CD14-positive monocyte (primary cell): Measurements from ENCODE around the gene PRKAR1A. TPM values are rescaled to one million over a fixed set of nuclear protein-coding genes. Genes with fewer than 3 reads are reported as not detected.
A peak's percentile ranks its signal among the peaks of the same experiment; 100 is the strongest.

Experiments
- DNase-seq, 3 donors: peaks; one replicate each; pipeline ENCODE4 v3.0.0-alpha.2; 2011 to 2022
- H2AFZ ChIP-seq: 2 replicates; pipeline ENCODE4 v1.6.0; 2012; ENCODE audit warnings: mild to moderate bottlenecking, low read depth, low read length, inconsistent platforms; ENCODE audit not compliant: insufficient read depth, poor library complexity, severe bottlenecking
- H3K27ac ChIP-seq, 2 donors: 1 replicate in 1 of 2; 2 replicates in 1 of 2; pipeline ENCODE4 v1.5.1; 2012 to 2013; ENCODE audit warnings: low read length in 2 of 2, control low read depth in 1 of 2, inconsistent platforms in 1 of 2, low read depth in 1 of 2, mild to moderate bottlenecking in 1 of 2
- H3K27me3 ChIP-seq, 2 donors: one replicate each; pipeline versions ENCODE4 v1.6.0 to v1.6.1; 2011 to 2013; ENCODE audit warnings: low read length in 2 of 2; ENCODE audit not compliant: control insufficient read depth in 2 of 2, insufficient read depth in 2 of 2
- H3K36me3 ChIP-seq, 2 donors: replicated peaks in 1 of 2; 1 replicate in 1 of 2; 2 replicates in 1 of 2; pipeline versions ENCODE4 v1.5.1 to v1.6.1; 2012 to 2013; ENCODE audit warnings: low read length in 2 of 2, control low read depth in 1 of 2, inconsistent platforms in 1 of 2, mild to moderate bottlenecking in 1 of 2; ENCODE audit not compliant: insufficient read depth in 2 of 2, control insufficient read depth in 1 of 2
- H3K4me1 ChIP-seq, 2 donors: 1 replicate in 1 of 2; 2 replicates in 1 of 2; pipeline versions ENCODE4 v1.5.1 to v1.6.1; 2012 to 2013; ENCODE audit warnings: low read length in 2 of 2, control low read depth in 1 of 2, inconsistent platforms in 1 of 2, mild to moderate bottlenecking in 1 of 2, moderate library complexity in 1 of 2; ENCODE audit not compliant: insufficient read depth in 2 of 2, control insufficient read depth in 1 of 2
- H3K4me2 ChIP-seq: replicated peaks from 2 replicates; pipeline ENCODE3; 2012; ENCODE audit warnings: low read length, moderate library complexity, mild to moderate bottlenecking; ENCODE audit not compliant: poor library complexity, severe bottlenecking; ENCODE audit errors: extremely low read depth
- H3K4me3 ChIP-seq, 3 experiments: fragments of 200-600 bp in 1 of 3; sonication (generic) in 1 of 3; replicated peaks in 1 of 3; 1 replicate in 2 of 3; 2 replicates in 1 of 3; pipeline ENCODE4 v1.5.1; 2011 to 2013; ENCODE audit warnings: low read length in 3 of 3, mild to moderate bottlenecking in 3 of 3, control low read depth in 2 of 3, low read depth in 2 of 3, inconsistent platforms in 1 of 3, moderate library complexity in 1 of 3
- H3K79me2 ChIP-seq: 2 replicates; pipeline ENCODE4 v1.6.0; 2012; ENCODE audit warnings: mild to moderate bottlenecking, control low read depth, inconsistent platforms, low read length, moderate library complexity; ENCODE audit not compliant: insufficient read depth
- H3K9ac ChIP-seq: 2 replicates; pipeline ENCODE4 v1.6.0; 2017; ENCODE audit warnings: low read length, mild to moderate bottlenecking; ENCODE audit not compliant: insufficient read depth, poor library complexity, severe bottlenecking
- H3K9me3 ChIP-seq, 2 donors: replicated peaks in 1 of 2; 1 replicate in 1 of 2; 2 replicates in 1 of 2; pipeline versions ENCODE4 v1.5.1 to v1.6.1; 2012 to 2013; ENCODE audit warnings: low read length in 2 of 2, control low read depth in 1 of 2; ENCODE audit not compliant: control insufficient read depth in 1 of 2, insufficient read depth in 1 of 2
- H4K20me1 ChIP-seq: 2 replicates; pipeline ENCODE4 v1.6.0; 2012; ENCODE audit warnings: mild to moderate bottlenecking, low read length, control low read depth, moderate library complexity; ENCODE audit not compliant: insufficient read depth
- H3K27ac Mint-ChIP-seq, 7 donors: one replicate each; pipeline ENCODE4 v1.8.0; 2020; ENCODE audit warnings: mild to moderate bottlenecking in 7 of 7, mixed read lengths in 7 of 7, moderate library complexity in 6 of 7, inconsistent platforms in 2 of 7
- H3K27me3 Mint-ChIP-seq, 3 donors: one replicate each; pipeline ENCODE4 v1.8.0; 2021 to 2022; ENCODE audit warnings: low read depth in 3 of 3, mild to moderate bottlenecking in 3 of 3, mixed read lengths in 3 of 3, moderate library complexity in 3 of 3, inconsistent platforms in 1 of 3
- H3K36me3 Mint-ChIP-seq, 2 donors: one replicate each; pipeline ENCODE4 v1.8.0; 2020; ENCODE audit warnings: mixed read lengths in 2 of 2, inconsistent platforms in 1 of 2, mild to moderate bottlenecking in 1 of 2
- H3K4me1 Mint-ChIP-seq: one replicate; pipeline ENCODE4 v1.8.0; 2020; ENCODE audit warnings: mild to moderate bottlenecking, mixed read lengths
- H3K4me3 Mint-ChIP-seq, 2 donors: one replicate each; pipeline ENCODE4 v1.8.0; 2020; ENCODE audit warnings: mild to moderate bottlenecking in 2 of 2, mixed read lengths in 2 of 2, moderate library complexity in 1 of 2
- H3K9me3 Mint-ChIP-seq, 7 donors: one replicate each; pipeline ENCODE4 v1.8.0; 2020 to 2022; ENCODE audit warnings: mixed read lengths in 7 of 7, mild to moderate bottlenecking in 6 of 7, moderate library complexity in 6 of 7, inconsistent platforms in 2 of 7
- WGBS: methylation state at CpG from one replicate; pipeline ENCODE4 v1.1.5; 2013; ENCODE audit warnings: missing lambda C conversion rate; ENCODE audit not compliant: insufficient coverage; 5-methylcytosine and 5-hydroxymethylcytosine counted together
- intact Hi-C, 2 donors: fragments of 100-400 bp; cut with micrococcal nuclease; formaldehyde crosslinking; loops; one replicate each; pipeline versions ENCODE4 v1.15.0 to v1.15.1; 2023
- polyA plus RNA-seq, 3 donors: library from polyadenylated mRNA; depleted of rRNA in 1 of 3; unstranded in 2 of 3; stranded (reverse) in 1 of 3; fragments of 300-500 nt in 2 of 3; fragments of >200 nt in 1 of 3; fragmentation: Illumina TruSeq in 2 of 3; gene quantifications; 1 replicate in 2 of 3; 2 replicates in 1 of 3; pipeline ENCODE4 v1.2.3, GENCODE V29; 2012 to 2021
- TF ChIP-seq, protein P1 (sequence below): fragments of 200-600 bp; IDR thresholded peaks from one replicate; pipeline ENCODE4 v1.8.0; 2022; ENCODE audit warnings: antibody characterized with exemption, mild to moderate bottlenecking

Gene PRKAR1A
- polyA plus RNA-seq, 3 donors, result 91.9 to 436 (median 300) TPM

DNA sequence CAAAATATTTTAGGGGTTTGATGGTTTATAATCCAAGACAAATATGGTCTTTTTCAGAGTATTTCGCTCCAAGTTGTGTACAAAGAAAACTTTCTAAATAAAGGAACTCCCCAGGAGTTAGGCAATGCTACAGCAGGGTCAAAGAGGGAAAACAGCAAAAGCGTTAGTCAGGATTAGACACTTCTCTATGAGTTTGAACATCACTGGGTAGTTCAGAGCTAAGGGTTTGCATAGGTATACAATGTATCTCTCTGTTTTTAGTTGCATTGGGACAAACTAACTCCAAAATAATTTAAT lies 54.2 kb downstream of the PRKAR1A start:
- Mint-ChIP-seq H3K4me3 (no peak overlapping the region), H3K36me3 (peaks cover 0 to 4% of the 10 kb centered on the region in 2 donors), H3K9me3 (peaks cover 0 to 3% (median 0%) of the 10 kb centered on the region in 7 donors), H3K27me3 (peaks cover 5 to 8% (median 7%) of the 10 kb centered on the region in 3 donors), H3K4me1 (peaks cover 20% of the 10 kb centered on the region), H3K27ac (peak overlapping the region in 2 of 7 donors; percentile 2 to 36)
- TF ChIP-seq, protein P1, sequence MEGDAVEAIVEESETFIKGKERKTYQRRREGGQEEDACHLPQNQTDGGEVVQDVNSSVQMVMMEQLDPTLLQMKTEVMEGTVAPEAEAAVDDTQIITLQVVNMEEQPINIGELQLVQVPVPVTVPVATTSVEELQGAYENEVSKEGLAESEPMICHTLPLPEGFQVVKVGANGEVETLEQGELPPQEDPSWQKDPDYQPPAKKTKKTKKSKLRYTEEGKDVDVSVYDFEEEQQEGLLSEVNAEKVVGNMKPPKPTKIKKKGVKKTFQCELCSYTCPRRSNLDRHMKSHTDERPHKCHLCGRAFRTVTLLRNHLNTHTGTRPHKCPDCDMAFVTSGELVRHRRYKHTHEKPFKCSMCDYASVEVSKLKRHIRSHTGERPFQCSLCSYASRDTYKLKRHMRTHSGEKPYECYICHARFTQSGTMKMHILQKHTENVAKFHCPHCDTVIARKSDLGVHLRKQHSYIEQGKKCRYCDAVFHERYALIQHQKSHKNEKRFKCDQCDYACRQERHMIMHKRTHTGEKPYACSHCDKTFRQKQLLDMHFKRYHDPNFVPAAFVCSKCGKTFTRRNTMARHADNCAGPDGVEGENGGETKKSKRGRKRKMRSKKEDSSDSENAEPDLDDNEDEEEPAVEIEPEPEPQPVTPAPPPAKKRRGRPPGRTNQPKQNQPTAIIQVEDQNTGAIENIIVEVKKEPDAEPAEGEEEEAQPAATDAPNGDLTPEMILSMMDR, result no peak
- no peaks in the 10 kb centered on the region for H4K20me1 ChIP-seq
- no peak overlapping the region for H3K27ac ChIP-seq
- H3K4me3 ChIP-seq, result no peak overlapping the region
- H3K36me3 ChIP-seq, result no peaks in the 10 kb centered on the region
- no peaks in the 10 kb centered on the region for H3K9me3 ChIP-seq
- no peaks in the 10 kb centered on the region for H3K27me3 ChIP-seq
- WGBS, result no CpG with 5 or more reads among the region's 2 CpGs
- H2AFZ ChIP-seq, result no peak overlapping the region
- intact Hi-C loops, result loop anchor here (5.0 to 10.0 kb wide), 2 partner anchors 36 to 48 kb away; partner anchors contain the start of gene FAM20A (in 1 of the 2)
- no peak overlapping the region for H3K9ac ChIP-seq
- peaks cover 4 to 7% of the 10 kb centered on the region in 2 donors for H3K4me1 ChIP-seq
- H3K79me2 ChIP-seq, result no peaks in the 10 kb centered on the region
- DNase-seq, result peak in 2 of 3 donors; percentile 27 to 55
- no peak overlapping the region for H3K4me2 ChIP-seq

DNA sequence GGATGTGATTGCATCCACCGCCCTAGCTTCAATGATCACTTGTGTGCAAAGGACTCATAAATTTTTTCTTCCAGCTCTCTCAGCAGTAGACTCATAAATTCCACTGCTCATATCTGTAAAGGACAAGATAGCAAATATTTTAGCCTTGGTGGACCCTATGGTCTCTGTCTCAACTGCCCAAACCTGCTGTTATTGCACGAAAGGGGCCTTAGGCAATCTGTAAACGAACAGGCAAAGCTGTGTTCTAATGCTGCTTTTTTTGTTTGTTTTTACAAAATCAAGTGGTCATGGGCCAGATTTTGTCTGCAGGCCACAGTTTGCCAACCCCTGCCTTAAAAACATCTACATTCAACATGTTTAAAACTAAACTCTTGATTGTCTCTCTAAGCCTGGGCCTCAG lies 54.8 kb downstream of the PRKAR1A start:
- peaks cover 20% of the 10 kb centered on the region for H3K4me1 Mint-ChIP-seq

More for the DNA sequence above, 54.8 kb downstream of the PRKAR1A start:
- no peaks in the 10 kb centered on the region for H3K79me2 ChIP-seq
- intact Hi-C loops, result loop anchor here (5.0 to 10.0 kb wide), 2 partner anchors 35 to 48 kb away; partner anchors contain the start of gene FAM20A (in 1 of the 2)
- WGBS, result 100% methylated on average over 1 of the region's 3 CpGs
- H3K36me3 ChIP-seq, result no peaks in the 10 kb centered on the region
- H3K9me3 Mint-ChIP-seq, result peaks cover 0 to 3% (median 0%) of the 10 kb centered on the region in 7 donors
- H3K27ac Mint-ChIP-seq, result no peak overlapping the region
- peaks cover 4 to 8% of the 10 kb centered on the region in 2 donors for H3K4me1 ChIP-seq
- H3K27me3 ChIP-seq, result no peaks in the 10 kb centered on the region
- peaks cover 5 to 8% (median 6%) of the 10 kb centered on the region in 3 donors for H3K27me3 Mint-ChIP-seq
- H3K9me3 ChIP-seq, result no peaks in the 10 kb centered on the region
- TF ChIP-seq, protein P1, result no peak
- H2AFZ ChIP-seq, result no peak overlapping the region
- no peak overlapping the region for H3K9ac ChIP-seq
- no peaks in the 10 kb centered on the region for H4K20me1 ChIP-seq
- H3K4me2 ChIP-seq, result no peak overlapping the region
- no peak overlapping the region for H3K4me3 Mint-ChIP-seq
- H3K27ac ChIP-seq, result no peak overlapping the region
- H3K36me3 Mint-ChIP-seq, result peaks cover 0 to 4% of the 10 kb centered on the region in 2 donors
- no peak for DNase-seq
- no peak overlapping the region for H3K4me3 ChIP-seq
